HFF-Myc (cell line): ENCODE measurements around the gene AJUBA.
"Not testable (repeated sequence)": the region's sequence is repeated elsewhere in the genome, so short reads cannot be mapped to it uniquely, and the experiment has no call there.

Experiments used
- DNase-seq: peaks from one replicate; pipeline ENCODE4 v3.0.0-alpha.2; 2011; ENCODE audit warnings: low read depth; ENCODE audit errors: extremely low read depth
- H3K4me3 ChIP-seq: replicated peaks from 2 replicates; pipeline ENCODE4 v1.5.1; 2011; ENCODE audit warnings: low read depth, mild to moderate bottlenecking, control low read depth, low read length
- CTCF ChIP-seq: IDR thresholded peaks from 2 replicates; pipeline ENCODE4 v1.5.1; 2012; ENCODE audit warnings: mild to moderate bottlenecking, low read depth, low read length, control low read depth; ENCODE audit errors: missing control alignments

The AJUBA gene

GRCh38 chr14:22976620-22977433 lies 5.5 kb downstream of the AJUBA start:
- DNase-seq = no peak
- no peak overlapping the region for H3K4me3 ChIP-seq
- no peak for TF ChIP-seq CTCF

GRCh38 chr14:22974530-22975313 lies 7.6 kb downstream of the AJUBA start:
- TF ChIP-seq CTCF = no peak

GRCh38 chr14:22973217-22974032 lies 8.9 kb downstream of the AJUBA start:
- peak; percentile 67 for TF ChIP-seq CTCF
- DNase-seq = no peak
- no peak overlapping the region for H3K4me3 ChIP-seq

More at GRCh38 chr14:22974530-22975313, 7.6 kb downstream of the AJUBA start:
- DNase-seq = no peak
- no peak overlapping the region for H3K4me3 ChIP-seq

- no peak for TF ChIP-seq CTCF
- H3K4me3 ChIP-seq = no peak overlapping the region
- no peak for DNase-seq
Observed at GRCh38 chr14:22972313-22972930, 9.9 kb downstream of the AJUBA start.

- DNase-seq = no peak
- no peak for TF ChIP-seq CTCF
- H3K4me3 ChIP-seq = no peak overlapping the region
Observed at GRCh38 chr14:22971152-22971551, 11.2 kb downstream of the AJUBA start.

GRCh38 chr14:22966783-22967269 lies 15.5 kb downstream of the AJUBA start:
- TF ChIP-seq CTCF = no peak
- H3K4me3 ChIP-seq = no peak overlapping the region
- DNase-seq = no peak

- not testable (repeated sequence) for H3K4me3 ChIP-seq, DNase-seq
Observed at GRCh38 chr14:22965916-22966782, 16.2 kb downstream of the AJUBA start.
